ENCODE results near the gene ITGAD. TPM values are rescaled to one million over a fixed set of nuclear protein-coding genes. Genes with fewer than 3 reads are reported as not detected.

ITGAD gene
- total RNA-seq, 1 donor from 2014 or later, result not detected

GRCh38 chr16:31411024-31411844 lies 18.1 kb downstream of the ITGAD start:
- no peak overlapping the region for H3K4me3 ChIP-seq
- H3K27me3 ChIP-seq, result no peaks in the 10 kb centered on the region
- no peaks in the 10 kb centered on the region for H3K36me3 ChIP-seq
- no peaks in the 10 kb centered on the region for H3K4me1 ChIP-seq
- no peaks in the 10 kb centered on the region for H3K9me3 ChIP-seq
- no peak for TF ChIP-seq POLR2A (IDR thresholded peaks at IDR 0.05)
- no peak for TF ChIP-seq POLR2AphosphoS5 (IDR thresholded peaks at IDR 0.05; ENCODE audit: insufficient read depth in 1 of 2, low read depth in 1 of 2)
- TF ChIP-seq CTCF (IDR thresholded peaks at IDR 0.05), result no peak
- DNase-seq (ENCODE audit: extremely low spot score in 2 of 2), result no peak
- no peak overlapping the region for H3K27ac ChIP-seq
- intact Hi-C loops (cut with DNase I), result no loop called here

GRCh38 chr16:31412750-31413149 lies 19.6 kb downstream of the ITGAD start:
- H3K27ac ChIP-seq, result no peak overlapping the region
- H3K36me3 ChIP-seq, result no peaks in the 10 kb centered on the region
- no peaks in the 10 kb centered on the region for H3K27me3 ChIP-seq
- no peak overlapping the region for H3K4me3 ChIP-seq
- DNase-seq (ENCODE audit: extremely low spot score in 2 of 2), result no peak
- intact Hi-C loops (cut with DNase I), result no loop called here
- H3K9me3 ChIP-seq, result no peaks in the 10 kb centered on the region
- H3K4me1 ChIP-seq, result no peaks in the 10 kb centered on the region
- no peak for TF ChIP-seq CTCF (IDR thresholded peaks at IDR 0.05)
- no peak for TF ChIP-seq POLR2A (IDR thresholded peaks at IDR 0.05)
- no peak for TF ChIP-seq POLR2AphosphoS5 (IDR thresholded peaks at IDR 0.05; ENCODE audit: insufficient read depth in 1 of 2, low read depth in 1 of 2)

- H3K27ac ChIP-seq, result no peak overlapping the region
- no peak for TF ChIP-seq POLR2A (IDR thresholded peaks at IDR 0.05)
- no peak for TF ChIP-seq POLR2AphosphoS5 (IDR thresholded peaks at IDR 0.05; ENCODE audit: insufficient read depth in 1 of 2, low read depth in 1 of 2)
- TF ChIP-seq CTCF (IDR thresholded peaks at IDR 0.05), result no peak
- H3K9me3 ChIP-seq, result no peaks in the 10 kb centered on the region
- no peaks in the 10 kb centered on the region for H3K4me1 ChIP-seq
- no peak for DNase-seq (ENCODE audit: extremely low spot score in 2 of 2)
- H3K27me3 ChIP-seq, result no peaks in the 10 kb centered on the region
- H3K4me3 ChIP-seq, result no peak overlapping the region
- H3K36me3 ChIP-seq, result no peaks in the 10 kb centered on the region
- intact Hi-C loops (cut with DNase I), result no loop called here
Measured at GRCh38 chr16:31413381-31413780, 20.2 kb downstream of the ITGAD start.

GRCh38 chr16:31413943-31414342 lies 20.8 kb downstream of the ITGAD start:
- TF ChIP-seq POLR2A (IDR thresholded peaks at IDR 0.05) (no peak), POLR2AphosphoS5 (IDR thresholded peaks at IDR 0.05; ENCODE audit: insufficient read depth in 1 of 2, low read depth in 1 of 2) (no peak), CTCF (IDR thresholded peaks at IDR 0.05) (no peak)
- Histone ChIP-seq H3K4me1 (no peaks in the 10 kb centered on the region), H3K27ac (no peak overlapping the region), H3K4me3 (no peak overlapping the region), H3K27me3 (no peaks in the 10 kb centered on the region), H3K36me3 (no peaks in the 10 kb centered on the region), H3K9me3 (no peaks in the 10 kb centered on the region)
- intact Hi-C loops (cut with DNase I), result no loop called here
- no peak for DNase-seq (ENCODE audit: extremely low spot score in 2 of 2)

- intact Hi-C loops (cut with DNase I), result no loop called here
- Histone ChIP-seq H3K9me3 (no peaks in the 10 kb centered on the region), H3K4me1 (no peaks in the 10 kb centered on the region), H3K36me3 (no peaks in the 10 kb centered on the region), H3K27me3 (no peaks in the 10 kb centered on the region), H3K4me3 (no peak overlapping the region), H3K27ac (no peak overlapping the region)
- TF ChIP-seq POLR2A (IDR thresholded peaks at IDR 0.05), result no peak
- TF ChIP-seq POLR2AphosphoS5 (IDR thresholded peaks at IDR 0.05; ENCODE audit: insufficient read depth in 1 of 2, low read depth in 1 of 2), result no peak
- TF ChIP-seq CTCF (IDR thresholded peaks at IDR 0.05), result no peak
- DNase-seq (ENCODE audit: extremely low spot score in 2 of 2), result no peak
Measured at GRCh38 chr16:31414706-31415105, 21.6 kb downstream of the ITGAD start.
